OCI-LY7 (cell line): ENCODE data around the gene ITGB7. TPM values are rescaled to one million over a fixed set of nuclear protein-coding genes. Genes with fewer than 3 reads are reported as not detected.

ENCODE experiments used
- BruUV-seq: library from RNA; stranded (reverse); fragments of 400-500 nt; replicated peaks from 2 replicates; lab custom pipeline; 2021; lab: Mats Ljungman, UMichigan
- CTCF ChIA-PET: fragments of 300-600 bp; sonication (Branson Sonifier 250); formaldehyde crosslinking; loops from one replicate; lab custom pipeline; 2022; ENCODE audit warnings: antibody characterized with exemption; ENCODE audit not compliant: unreplicated experiment; lab: Charles Lee
- POLR2A ChIA-PET: fragments of 300-600 bp; sonication (Branson Sonifier 250); formaldehyde crosslinking; loops from one replicate; lab custom pipeline; 2022; ENCODE audit warnings: antibody characterized with exemption; lab: Charles Lee
- DNase-seq: peaks from one replicate; pipeline ENCODE4 v3.0.0-alpha.2; 2015; ENCODE audit warnings: low spot score
- H2AFZ ChIP-seq: fragments of 200-600 bp; sonication (generic), shearing (Covaris generic); 2 replicates; pipeline ENCODE4 v1.6.1; 2014; ENCODE audit warnings: mild to moderate bottlenecking, antibody characterized with exemption, low read length, moderate library complexity
- H3K27ac ChIP-seq: fragments of 200-600 bp; sonication (generic); 2 replicates; pipeline ENCODE4 v1.5.1; 2014; ENCODE audit warnings: mixed run types, low read depth, mild to moderate bottlenecking, moderate library complexity, low read length, inconsistent platforms; ENCODE audit not compliant: poor library complexity, severe bottlenecking
- H3K36me3 ChIP-seq: fragments of 200-600 bp; sonication (generic); 2 replicates; pipeline ENCODE4 v1.6.1; 2014; ENCODE audit warnings: mild to moderate bottlenecking, antibody characterized with exemption, low read length, moderate library complexity, mixed read lengths; ENCODE audit not compliant: insufficient read depth
- H3K4me1 ChIP-seq: fragments of 200-600 bp; sonication (generic); 2 replicates; pipeline ENCODE4 v1.5.1; 2014; ENCODE audit warnings: mild to moderate bottlenecking, low read length; ENCODE audit not compliant: insufficient read depth, poor library complexity, severe bottlenecking
- H3K4me2 ChIP-seq: fragments of 200-600 bp; sonication (generic); 2 replicates; pipeline ENCODE4 v1.6.1; 2014; ENCODE audit warnings: mild to moderate bottlenecking, low read length
- H3K4me3 ChIP-seq: fragments of 200-600 bp; sonication (generic); 2 replicates; pipeline ENCODE4 v1.5.1; 2014; ENCODE audit warnings: mild to moderate bottlenecking, low read depth, low read length; ENCODE audit not compliant: poor library complexity, severe bottlenecking
- H3K79me2 ChIP-seq: fragments of 200-600 bp; sonication (generic); 2 replicates; pipeline ENCODE4 v1.6.1; 2016; ENCODE audit warnings: low read depth, mild to moderate bottlenecking, low read length, moderate library complexity, mixed read lengths; ENCODE audit not compliant: insufficient read depth
- H3K9me2 ChIP-seq: fragments of 200-600 bp; sonication (generic); 2 replicates; pipeline ENCODE4 v1.6.1; 2016; ENCODE audit warnings: mild to moderate bottlenecking, low read length, mixed read lengths; ENCODE audit not compliant: insufficient read depth
- H3K9me3 ChIP-seq: fragments of 200-600 bp; sonication (generic); 2 replicates; pipeline ENCODE4 v1.6.1; 2014; ENCODE audit warnings: mild to moderate bottlenecking, mixed run types, low read length, mixed read lengths
- H4K20me1 ChIP-seq: fragments of 200-600 bp; sonication (generic); 2 replicates; pipeline ENCODE4 v1.6.1; 2014; ENCODE audit warnings: mild to moderate bottlenecking, antibody characterized with exemption, low read length, moderate library complexity, mixed read lengths; ENCODE audit not compliant: insufficient read depth
- CTCF ChIP-seq: fragments of 200-600 bp; sonication (generic); conservative IDR thresholded peaks from 2 replicates; pipeline ENCODE4 v1.5.1; 2014; ENCODE audit warnings: mild to moderate bottlenecking, antibody characterized with exemption, low read length, moderate library complexity, mixed read lengths
- EZH2phosphoT487 ChIP-seq: fragments of 200-600 bp; sonication (generic); IDR thresholded peaks from 2 replicates; pipeline ENCODE4 v1.6.1; 2018; ENCODE audit warnings: low read depth, borderline replicate concordance, mild to moderate bottlenecking, mixed run types, antibody characterized with exemption, low read length, moderate library complexity, mixed read lengths
- intact Hi-C: fragments of 100-400 bp; cut with micrococcal nuclease; formaldehyde crosslinking; loops from one replicate; pipeline ENCODE4 v1.10.0; 2022; ENCODE audit not compliant: unreplicated experiment
- total RNA-seq, 2 experiments: library from RNA; depleted of rRNA in 1 of 2; stranded (reverse); fragments of >200 nt in 1 of 2; shearing (Covaris generic) in 1 of 2; gene quantifications; 2 replicates each; pipeline ENCODE4 v1.2.3, GENCODE V29; 2014 to 2022

Gene ITGB7
- total RNA-seq, 2 experiments from 2014 or later, result 51.7 to 207 TPM

- ChIA-PET CTCF (no interaction called here), POLR2A (interaction anchor here (0.6 kb wide), 1 partner anchor 21 kb away, joined by 3 read pairs; no protein-coding TSS in a partner anchor)
- Histone ChIP-seq H3K9me2 (no peaks in the 10 kb centered on the region), H3K4me2 (no peak overlapping the region), H4K20me1 (no peaks in the 10 kb centered on the region), H3K27ac (no peak overlapping the region), H3K36me3 (no peaks in the 10 kb centered on the region), H3K4me3 (no peak overlapping the region), H2AFZ (no peak overlapping the region), H3K9me3 (no peaks in the 10 kb centered on the region), H3K4me1 (no peaks in the 10 kb centered on the region), H3K79me2 (no peaks in the 10 kb centered on the region)
- DNase-seq, result no peak
- TF ChIP-seq EZH2phosphoT487 (no peak), CTCF (no peak)
- no TSS peak for BruUV-seq
- intact Hi-C loops, result no loop called here
These were observed 34.7 kb downstream of the ITGB7 start for GRCh38 chr12:53172352-53172751.

- intact Hi-C loops, result no loop called here
- BruUV-seq, result no TSS peak
- DNase-seq, result no peak
- no peak overlapping the region for H3K27ac ChIP-seq
- H4K20me1 ChIP-seq, result no peaks in the 10 kb centered on the region
- no peak overlapping the region for H2AFZ ChIP-seq
- POLR2A ChIA-PET, result interaction anchor here (0.6 kb wide), 1 partner anchor 20 kb away, joined by 3 read pairs; no protein-coding TSS in a partner anchor
- H3K36me3 ChIP-seq, result no peaks in the 10 kb centered on the region
- no peaks in the 10 kb centered on the region for H3K9me2 ChIP-seq
- no peaks in the 10 kb centered on the region for H3K79me2 ChIP-seq
- H3K4me3 ChIP-seq, result no peak overlapping the region
- H3K4me1 ChIP-seq, result no peaks in the 10 kb centered on the region
- H3K4me2 ChIP-seq, result no peak overlapping the region
- no peak for TF ChIP-seq CTCF
- TF ChIP-seq EZH2phosphoT487, result no peak
- H3K9me3 ChIP-seq, result no peaks in the 10 kb centered on the region
- CTCF ChIA-PET, result no interaction called here
These were observed 35.2 kb downstream of the ITGB7 start for GRCh38 chr12:53171725-53172329.

- Histone ChIP-seq H3K9me3 (no peaks in the 10 kb centered on the region), H3K79me2 (no peaks in the 10 kb centered on the region), H3K27ac (no peak overlapping the region), H3K36me3 (no peaks in the 10 kb centered on the region), H4K20me1 (no peaks in the 10 kb centered on the region), H2AFZ (no peak overlapping the region), H3K9me2 (no peaks in the 10 kb centered on the region), H3K4me1 (no peaks in the 10 kb centered on the region), H3K4me3 (no peak overlapping the region), H3K4me2 (no peak overlapping the region)
- no TSS peak for BruUV-seq
- POLR2A ChIA-PET, result no interaction called here
- no peak for DNase-seq
- intact Hi-C loops, result no loop called here
- CTCF ChIA-PET, result no interaction called here
- TF ChIP-seq CTCF, result no peak
- TF ChIP-seq EZH2phosphoT487, result no peak
These were observed 36.0 kb downstream of the ITGB7 start for GRCh38 chr12:53170876-53171724.
